Activated CD8-positive, alpha-beta T cell treated with anti-CD3 and anti-CD28 coated beads for 36 hours (primary cell): ENCODE data around the gene PRCD. TPM values are rescaled to one million over a fixed set of nuclear protein-coding genes. Genes with fewer than 3 reads are reported as not detected.
"Not testable (repeated sequence)": the region's sequence is repeated elsewhere in the genome, so short reads cannot be mapped to it uniquely, and the experiment has no call there.

Experiments used
- ATAC-seq: fragments of 200-7000 bp; cut with Tn5 transposase; one replicate; pipeline ENCODE4 v1.10.0; 2021; ENCODE audit warnings: mild to moderate bottlenecking, moderate library complexity
- CTCF ChIA-PET: fragments of 350-600 bp; sonication (Branson Sonifier 250); formaldehyde crosslinking; loops from one replicate; lab custom pipeline; 2021; ENCODE audit warnings: antibody characterized with exemption; lab: Charles Lee
- POLR2A ChIA-PET: fragments of 350-600 bp; sonication (Branson Sonifier 250); formaldehyde crosslinking; loops from one replicate; lab custom pipeline; 2021; ENCODE audit warnings: antibody characterized with exemption; lab: Charles Lee
- DNase-seq: peaks from one replicate; pipeline ENCODE4 v3.0.0-alpha.2; 2020
- H3K27ac Mint-ChIP-seq: one replicate; pipeline ENCODE4 v1.8.0; 2021; ENCODE audit warnings: mild to moderate bottlenecking, mixed read lengths
- H3K27me3 Mint-ChIP-seq: one replicate; pipeline ENCODE4 v1.8.0; 2021; ENCODE audit warnings: mixed read lengths
- H3K36me3 Mint-ChIP-seq: one replicate; pipeline ENCODE4 v1.8.0; 2021; ENCODE audit warnings: low read depth, mixed read lengths
- H3K4me1 Mint-ChIP-seq: one replicate; pipeline ENCODE4 v1.8.0; 2021; ENCODE audit warnings: low read depth, mixed read lengths
- H3K4me3 Mint-ChIP-seq: one replicate; pipeline ENCODE4 v1.8.0; 2021; ENCODE audit warnings: mild to moderate bottlenecking, moderate library complexity, mixed read lengths
- H3K9me3 Mint-ChIP-seq: one replicate; pipeline ENCODE4 v1.8.0; 2021; ENCODE audit warnings: mixed read lengths
- intact Hi-C: fragments of 100-400 bp; cut with micrococcal nuclease; formaldehyde crosslinking; loops from one replicate; pipeline ENCODE4 v1.10.0; 2022
- total RNA-seq, 2 experiments: library from RNA; stranded (reverse); gene quantifications; one replicate each; pipeline ENCODE4 v1.2.3, GENCODE V29; 2021
- TF ChIP-seq, protein P1 (sequence below): fragments of 200-600 bp; IDR thresholded peaks from one replicate; pipeline ENCODE4 v1.8.0; 2022; ENCODE audit warnings: antibody characterized with exemption, mild to moderate bottlenecking

PRCD gene
- total RNA-seq, 2 experiments from 2014 or later = not detected

DNA sequence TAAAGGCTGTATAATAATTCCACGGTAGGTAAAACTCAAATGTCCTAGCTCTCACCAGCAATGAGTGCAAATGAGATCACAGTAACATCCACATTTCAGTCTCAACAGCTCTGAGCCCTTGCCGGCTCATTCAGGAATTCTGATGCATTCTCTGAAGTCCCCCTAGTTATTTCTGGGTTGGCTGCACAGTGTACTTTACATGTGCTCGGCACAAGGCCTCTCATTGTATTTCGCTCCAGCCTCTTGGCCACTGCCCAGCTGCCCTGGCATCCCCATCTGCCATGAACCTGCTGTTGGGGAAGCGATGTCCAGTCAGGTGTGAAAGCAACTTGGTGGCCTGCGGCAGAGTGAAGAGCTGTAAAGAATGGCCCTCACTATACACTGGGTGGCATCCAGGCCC is 14.3 kb downstream of the PRCD start:
- intact Hi-C loops = no loop called here
- ATAC-seq = no peak
- Mint-ChIP-seq H3K27me3 (no peaks in the 10 kb centered on the region), H3K4me1 (peaks cover 24% of the 10 kb centered on the region), H3K36me3 (peaks cover 22% of the 10 kb centered on the region), H3K27ac (no peak overlapping the region), H3K9me3 (no peaks in the 10 kb centered on the region), H3K4me3 (no peak overlapping the region)
- POLR2A ChIA-PET = interaction anchor here (1.3 to 1.9 kb wide), 2 partner anchors 12 to 14 kb away, joined by 3 to 5 read pairs; no protein-coding TSS in a partner anchor
- TF ChIP-seq, protein P1, sequence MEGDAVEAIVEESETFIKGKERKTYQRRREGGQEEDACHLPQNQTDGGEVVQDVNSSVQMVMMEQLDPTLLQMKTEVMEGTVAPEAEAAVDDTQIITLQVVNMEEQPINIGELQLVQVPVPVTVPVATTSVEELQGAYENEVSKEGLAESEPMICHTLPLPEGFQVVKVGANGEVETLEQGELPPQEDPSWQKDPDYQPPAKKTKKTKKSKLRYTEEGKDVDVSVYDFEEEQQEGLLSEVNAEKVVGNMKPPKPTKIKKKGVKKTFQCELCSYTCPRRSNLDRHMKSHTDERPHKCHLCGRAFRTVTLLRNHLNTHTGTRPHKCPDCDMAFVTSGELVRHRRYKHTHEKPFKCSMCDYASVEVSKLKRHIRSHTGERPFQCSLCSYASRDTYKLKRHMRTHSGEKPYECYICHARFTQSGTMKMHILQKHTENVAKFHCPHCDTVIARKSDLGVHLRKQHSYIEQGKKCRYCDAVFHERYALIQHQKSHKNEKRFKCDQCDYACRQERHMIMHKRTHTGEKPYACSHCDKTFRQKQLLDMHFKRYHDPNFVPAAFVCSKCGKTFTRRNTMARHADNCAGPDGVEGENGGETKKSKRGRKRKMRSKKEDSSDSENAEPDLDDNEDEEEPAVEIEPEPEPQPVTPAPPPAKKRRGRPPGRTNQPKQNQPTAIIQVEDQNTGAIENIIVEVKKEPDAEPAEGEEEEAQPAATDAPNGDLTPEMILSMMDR = no peak
- no peak for DNase-seq
- CTCF ChIA-PET = interaction anchor here (1.7 kb wide), 1 partner anchor 31 kb away, joined by 7 read pairs; no protein-coding TSS in a partner anchor

GRCh38 chr17:76556765-76557367 is 17.0 kb downstream of the PRCD start:
- POLR2A ChIA-PET = interaction anchor here (0.6 to 4.0 kb wide), 25 partner anchors 11 to 204 kb away, joined by 3 to 40 read pairs (median 4); partner anchors contain the start of genes JMJD6, METTL23, PRCD and RHBDF2
- CTCF ChIA-PET = interaction anchor here (1.0 to 7.3 kb wide), 10 partner anchors 8 to 277 kb away, joined by 3 to 64 read pairs (median 10); partner anchors contain the start of gene PRPSAP1
- no peaks in the 10 kb centered on the region for H3K27me3 Mint-ChIP-seq
- peak overlapping the region; percentile 98 for H3K27ac Mint-ChIP-seq
- peak overlapping the region; percentile 99 for H3K4me3 Mint-ChIP-seq
- peaks cover 48% of the 10 kb centered on the region for H3K36me3 Mint-ChIP-seq
- intact Hi-C loops = loop anchor here (5.0 kb wide), 1 partner anchor 35 kb away; no protein-coding TSS in a partner anchor
- DNase-seq = peak; percentile 27
- TF ChIP-seq, protein P1 = no peak
- H3K4me1 Mint-ChIP-seq = peaks cover 42% of the 10 kb centered on the region
- peak; percentile 19 for ATAC-seq
- no peaks in the 10 kb centered on the region for H3K9me3 Mint-ChIP-seq

GRCh38 chr17:76557368-76558197 is 17.7 kb downstream of the PRCD start:
- Mint-ChIP-seq H3K36me3 (peaks cover 53% of the 10 kb centered on the region), H3K4me1 (peaks cover 46% of the 10 kb centered on the region), H3K27ac (peak overlapping the region; percentile 98), H3K4me3 (peak overlapping the region; percentile 99), H3K27me3 (no peaks in the 10 kb centered on the region), H3K9me3 (no peaks in the 10 kb centered on the region)
- intact Hi-C loops = loop anchor here (5.0 kb wide), 1 partner anchor 35 kb away; no protein-coding TSS in a partner anchor
- TF ChIP-seq, protein P1 = peak; percentile 60
- peak; percentile 94 for ATAC-seq
- ChIA-PET POLR2A (interaction anchor here (0.6 to 4.0 kb wide), 43 partner anchors 8 to 204 kb away, joined by 3 to 40 read pairs (median 4); partner anchors contain the start of genes AANAT, JMJD6, METTL23 and PRCD), CTCF (interaction anchor here (0.9 to 7.3 kb wide), 17 partner anchors 9 to 278 kb away, joined by 3 to 64 read pairs (median 4); partner anchors contain the start of genes CYGB and PRPSAP1)
- peak; percentile 97 for DNase-seq

- Mint-ChIP-seq H3K9me3 (no peaks in the 10 kb centered on the region), H3K27me3 (no peaks in the 10 kb centered on the region), H3K27ac (peak overlapping the region; percentile 98), H3K4me3 (peak overlapping the region; percentile 99), H3K36me3 (peaks cover 61% of the 10 kb centered on the region), H3K4me1 (peaks cover 55% of the 10 kb centered on the region)
- ATAC-seq = peak; percentile 9
- ChIA-PET POLR2A (interaction anchor here (0.6 to 4.0 kb wide), 35 partner anchors 7 to 205 kb away, joined by 3 to 40 read pairs (median 5); partner anchors contain the start of genes AANAT, JMJD6, METTL23 and RHBDF2), CTCF (interaction anchor here (0.8 to 7.3 kb wide), 17 partner anchors 8 to 278 kb away, joined by 3 to 64 read pairs (median 4); partner anchors contain the start of genes CYGB and SPHK1)
- TF ChIP-seq, protein P1 = peak; percentile 30
- intact Hi-C loops = loop anchor here (5.0 kb wide), 1 partner anchor 36 kb away; no protein-coding TSS in a partner anchor
- peak; percentile 31 for DNase-seq
Observed at GRCh38 chr17:76558198-76559095, 18.6 kb downstream of the PRCD start.

- H3K27me3 Mint-ChIP-seq, DNase-seq, ATAC-seq, H3K9me3 Mint-ChIP-seq: not testable (repeated sequence)
- ChIA-PET POLR2A (interaction anchor here (0.7 to 4.0 kb wide), 14 partner anchors 9 to 178 kb away, joined by 3 to 40 read pairs (median 7); partner anchors contain the start of genes MFSD11, SRSF2 and ST6GALNAC2), CTCF (interaction anchor here (0.8 to 7.3 kb wide), 8 partner anchors 19 to 175 kb away, joined by 3 to 64 read pairs (median 4); partner anchors contain the start of gene SPHK1)
- Mint-ChIP-seq H3K4me1 (peaks cover 56% of the 10 kb centered on the region), H3K27ac (peak overlapping the region; percentile 98), H3K4me3 (peak overlapping the region; percentile 99), H3K36me3 (peaks cover 62% of the 10 kb centered on the region)
- intact Hi-C loops = loop anchor here (5.0 kb wide), 1 partner anchor 37 kb away; no protein-coding TSS in a partner anchor
Observed at GRCh38 chr17:76559460-76559859, 19.6 kb downstream of the PRCD start.
